ENCODE measurements around the gene CUX1.

Gene CUX1

DNA sequence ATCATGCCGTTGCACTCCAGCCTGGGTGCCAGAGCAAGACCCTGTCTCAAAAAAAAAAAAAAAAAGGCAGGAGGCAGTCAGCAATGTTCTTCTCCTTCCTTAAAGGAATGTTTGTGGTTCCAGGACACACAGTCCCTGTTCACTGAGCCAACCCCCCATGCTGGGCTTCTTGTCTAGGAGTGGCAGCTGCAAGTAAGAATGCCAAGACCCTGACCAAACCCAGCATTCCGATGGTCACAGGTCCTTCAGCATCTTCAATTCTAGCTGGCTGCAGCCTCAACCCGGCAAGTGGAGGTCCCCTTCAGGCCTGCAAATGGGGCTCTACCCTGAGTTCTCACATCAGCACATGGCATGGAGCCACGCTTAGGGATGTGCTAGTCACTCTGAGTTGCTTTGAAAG, 38.2 kb upstream of the CUX1 start:
- no peak overlapping the region for H2AFZ ChIP-seq (ENCODE audit: low read length)
- H3K9ac ChIP-seq (ENCODE audit: low read length): no peak overlapping the region
- H3F3A ChIP-seq (ENCODE audit: insufficient read depth, low read length): no peaks in the 10 kb centered on the region
- TF ChIP-seq, protein P1, sequence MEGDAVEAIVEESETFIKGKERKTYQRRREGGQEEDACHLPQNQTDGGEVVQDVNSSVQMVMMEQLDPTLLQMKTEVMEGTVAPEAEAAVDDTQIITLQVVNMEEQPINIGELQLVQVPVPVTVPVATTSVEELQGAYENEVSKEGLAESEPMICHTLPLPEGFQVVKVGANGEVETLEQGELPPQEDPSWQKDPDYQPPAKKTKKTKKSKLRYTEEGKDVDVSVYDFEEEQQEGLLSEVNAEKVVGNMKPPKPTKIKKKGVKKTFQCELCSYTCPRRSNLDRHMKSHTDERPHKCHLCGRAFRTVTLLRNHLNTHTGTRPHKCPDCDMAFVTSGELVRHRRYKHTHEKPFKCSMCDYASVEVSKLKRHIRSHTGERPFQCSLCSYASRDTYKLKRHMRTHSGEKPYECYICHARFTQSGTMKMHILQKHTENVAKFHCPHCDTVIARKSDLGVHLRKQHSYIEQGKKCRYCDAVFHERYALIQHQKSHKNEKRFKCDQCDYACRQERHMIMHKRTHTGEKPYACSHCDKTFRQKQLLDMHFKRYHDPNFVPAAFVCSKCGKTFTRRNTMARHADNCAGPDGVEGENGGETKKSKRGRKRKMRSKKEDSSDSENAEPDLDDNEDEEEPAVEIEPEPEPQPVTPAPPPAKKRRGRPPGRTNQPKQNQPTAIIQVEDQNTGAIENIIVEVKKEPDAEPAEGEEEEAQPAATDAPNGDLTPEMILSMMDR (IDR thresholded peaks at IDR 0.05; ENCODE audit: low read length): no peak
- no peak for TF ChIP-seq EZH2phosphoT487 (IDR thresholded peaks at IDR 0.05; ENCODE audit: low read length)
- TF ChIP-seq EZH2 (optimal IDR thresholded peaks at IDR 0.05; ENCODE audit: low read depth, low read length): no peak
- no peaks in the 10 kb centered on the region for H3K27me3 ChIP-seq (replicated peaks; ENCODE audit: insufficient read depth, low read length)
- H4K20me1 ChIP-seq (ENCODE audit: insufficient read depth, low read length): no peaks in the 10 kb centered on the region
- H3K4me2 ChIP-seq (ENCODE audit: low read depth, low read length): no peak overlapping the region
- no peaks in the 10 kb centered on the region for H3K9me2 ChIP-seq (replicated peaks; ENCODE audit: insufficient read depth, low read length)
- no peak overlapping the region for H3K27ac ChIP-seq (ENCODE audit: low read length)
- no peaks in the 10 kb centered on the region for H3K4me1 ChIP-seq (ENCODE audit: low read length)
- H3K9me3 ChIP-seq (replicated peaks; ENCODE audit: insufficient read depth, low read length): no peaks in the 10 kb centered on the region
- H3K36me3 ChIP-seq (replicated peaks; ENCODE audit: insufficient read depth, low read length): no peaks in the 10 kb centered on the region
- H3K4me3 ChIP-seq (ENCODE audit: low read length): no peak overlapping the region
- no peaks in the 10 kb centered on the region for H3K79me2 ChIP-seq (ENCODE audit: low read length)
- DNase-seq: no peak

DNA sequence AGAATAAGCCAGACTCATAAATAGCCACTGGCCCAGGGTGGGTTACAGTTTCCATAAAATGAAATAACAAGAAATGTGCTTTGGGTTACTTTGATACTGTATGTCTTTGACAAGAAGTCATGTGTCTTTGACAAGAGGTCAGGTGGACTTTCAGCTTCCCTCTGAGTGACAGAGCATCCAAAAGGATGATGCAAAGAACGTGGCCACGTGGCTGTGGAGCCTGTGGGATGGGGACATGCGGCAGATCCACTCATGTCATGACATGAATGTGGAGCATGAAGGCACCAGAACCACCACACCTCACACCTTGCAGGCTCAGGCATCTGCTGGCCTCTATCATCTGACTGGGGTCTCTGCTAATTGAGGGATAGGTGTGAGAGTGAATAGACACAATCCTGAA, 37.1 kb upstream of the CUX1 start:
- Histone ChIP-seq H3K79me2 (ENCODE audit: low read length) (no peaks in the 10 kb centered on the region), H3K27me3 (replicated peaks; ENCODE audit: insufficient read depth, low read length) (no peaks in the 10 kb centered on the region), H3K4me2 (ENCODE audit: low read depth, low read length) (no peak overlapping the region), H3K9me3 (replicated peaks; ENCODE audit: insufficient read depth, low read length) (no peaks in the 10 kb centered on the region), H3K9me2 (replicated peaks; ENCODE audit: insufficient read depth, low read length) (no peaks in the 10 kb centered on the region), H3K4me1 (ENCODE audit: low read length) (no peaks in the 10 kb centered on the region), H3K36me3 (replicated peaks; ENCODE audit: insufficient read depth, low read length) (no peaks in the 10 kb centered on the region), H2AFZ (ENCODE audit: low read length) (no peak overlapping the region), H3K9ac (ENCODE audit: low read length) (no peak overlapping the region), H3F3A (ENCODE audit: insufficient read depth, low read length) (no peaks in the 10 kb centered on the region), H3K27ac (ENCODE audit: low read length) (no peak overlapping the region), H4K20me1 (ENCODE audit: insufficient read depth, low read length) (no peaks in the 10 kb centered on the region), H3K4me3 (ENCODE audit: low read length) (no peak overlapping the region)
- no peak for DNase-seq
- TF ChIP-seq EZH2phosphoT487 (IDR thresholded peaks at IDR 0.05; ENCODE audit: low read length): no peak
- no peak for TF ChIP-seq EZH2 (optimal IDR thresholded peaks at IDR 0.05; ENCODE audit: low read depth, low read length)
- TF ChIP-seq, protein P1 (IDR thresholded peaks at IDR 0.05; ENCODE audit: low read length): no peak

- no peaks in the 10 kb centered on the region for H3F3A ChIP-seq (ENCODE audit: insufficient read depth, low read length)
- no peaks in the 10 kb centered on the region for H3K36me3 ChIP-seq (replicated peaks; ENCODE audit: insufficient read depth, low read length)
- no peak for DNase-seq
- H3K4me2 ChIP-seq (ENCODE audit: low read depth, low read length): no peak overlapping the region
- TF ChIP-seq EZH2 (optimal IDR thresholded peaks at IDR 0.05; ENCODE audit: low read depth, low read length): no peak
- TF ChIP-seq, protein P1 (IDR thresholded peaks at IDR 0.05; ENCODE audit: low read length): no peak
- no peak for TF ChIP-seq EZH2phosphoT487 (IDR thresholded peaks at IDR 0.05; ENCODE audit: low read length)
- H3K79me2 ChIP-seq (ENCODE audit: low read length): no peaks in the 10 kb centered on the region
- H3K9me2 ChIP-seq (replicated peaks; ENCODE audit: insufficient read depth, low read length): no peaks in the 10 kb centered on the region
- H3K4me1 ChIP-seq (ENCODE audit: low read length): no peaks in the 10 kb centered on the region
- no peaks in the 10 kb centered on the region for H3K9me3 ChIP-seq (replicated peaks; ENCODE audit: insufficient read depth, low read length)
- no peak overlapping the region for H3K4me3 ChIP-seq (ENCODE audit: low read length)
- no peaks in the 10 kb centered on the region for H4K20me1 ChIP-seq (ENCODE audit: insufficient read depth, low read length)
- H2AFZ ChIP-seq (ENCODE audit: low read length): no peak overlapping the region
- no peaks in the 10 kb centered on the region for H3K27me3 ChIP-seq (replicated peaks; ENCODE audit: insufficient read depth, low read length)
- H3K27ac ChIP-seq (ENCODE audit: low read length): no peak overlapping the region
- no peak overlapping the region for H3K9ac ChIP-seq (ENCODE audit: low read length)
These were observed 36.0 kb upstream of the CUX1 start for GRCh38 chr7:101781439-101781838.

Measured in MM.1S (cell line).